ENCODE results near the gene CREB3L1.

CREB3L1 gene

GRCh38 chr11:46270684-46271083 is 6.8 kb upstream of the CREB3L1 start:
- CTCF ChIA-PET = interaction anchor here (4.0 to 5.2 kb wide), 2 partner anchors 26 to 37 kb away, joined by 26 to 27 read pairs; no protein-coding TSS in a partner anchor

GRCh38 chr11:46271407-46271806 is 6.1 kb upstream of the CREB3L1 start:
- ChIA-PET CTCF (interaction anchor here (1.2 to 5.2 kb wide), 6 partner anchors 8 to 41 kb away, joined by 3 to 33 read pairs (median 20); no protein-coding TSS in a partner anchor), POLR2A (interaction anchor here (1.0 to 1.7 kb wide), 2 partner anchors 23 to 24 kb away, joined by 5 read pairs; no protein-coding TSS in a partner anchor)
- no peak for DNase-seq (ENCODE audit: low read depth, low spot score)
- no peak overlapping the region for H3K4me3 ChIP-seq (ENCODE audit: low read depth, low read length)
- TF ChIP-seq CTCF (IDR thresholded peaks at IDR 0.05; ENCODE audit: insufficient read depth, low read length, missing control alignments) = no peak

More at GRCh38 chr11:46270684-46271083, 6.8 kb upstream of the CREB3L1 start:
- no peak for DNase-seq (ENCODE audit: low read depth, low spot score)
- POLR2A ChIA-PET = interaction anchor here (1.0 kb wide), 1 partner anchor 22 kb away, joined by 5 read pairs; no protein-coding TSS in a partner anchor
- no peak for TF ChIP-seq CTCF (IDR thresholded peaks at IDR 0.05; ENCODE audit: insufficient read depth, low read length, missing control alignments)
- no peak overlapping the region for H3K4me3 ChIP-seq (ENCODE audit: low read depth, low read length)

- no peak overlapping the region for H3K4me3 ChIP-seq (ENCODE audit: low read depth, low read length)
- TF ChIP-seq CTCF (IDR thresholded peaks at IDR 0.05; ENCODE audit: insufficient read depth, low read length, missing control alignments) = no peak
- POLR2A ChIA-PET = interaction anchor here (1.0 to 1.7 kb wide), 8 partner anchors 9 to 56 kb away, joined by 3 to 16 read pairs (median 6); no protein-coding TSS in a partner anchor
Observed at GRCh38 chr11:46271875-46272815, 5.3 kb upstream of the CREB3L1 start.

GRCh38 chr11:46272816-46273427 is 4.5 kb upstream of the CREB3L1 start:
- ChIA-PET CTCF (interaction anchor here (0.9 to 5.2 kb wide), 12 partner anchors 8 to 74 kb away, joined by 3 to 33 read pairs (median 4); partner anchors contain the start of gene DGKZ), POLR2A (interaction anchor here (1.0 to 1.7 kb wide), 7 partner anchors 8 to 55 kb away, joined by 3 to 16 read pairs (median 7); no protein-coding TSS in a partner anchor)
- no peak overlapping the region for H3K4me3 ChIP-seq (ENCODE audit: low read depth, low read length)
- no peak for DNase-seq (ENCODE audit: low read depth, low spot score)
- no peak for TF ChIP-seq CTCF (IDR thresholded peaks at IDR 0.05; ENCODE audit: insufficient read depth, low read length, missing control alignments)

More at GRCh38 chr11:46271875-46272815, 5.3 kb upstream of the CREB3L1 start:
- CTCF ChIA-PET = interaction anchor here (1.0 to 5.2 kb wide), 12 partner anchors 8 to 75 kb away, joined by 3 to 33 read pairs (median 4); partner anchors contain the start of gene DGKZ
- DNase-seq (ENCODE audit: low read depth, low spot score) = no peak

GRCh38 chr11:46273511-46274205 is 3.8 kb upstream of the CREB3L1 start:
- DNase-seq (ENCODE audit: low read depth, low spot score) = no peak
- no peak overlapping the region for H3K4me3 ChIP-seq (ENCODE audit: low read depth, low read length)
- TF ChIP-seq CTCF (IDR thresholded peaks at IDR 0.05; ENCODE audit: insufficient read depth, low read length, missing control alignments) = no peak
- POLR2A ChIA-PET = interaction anchor here (1.0 to 1.7 kb wide), 4 partner anchors 17 to 35 kb away, joined by 7 to 16 read pairs (median 8); no protein-coding TSS in a partner anchor
- CTCF ChIA-PET = interaction anchor here (0.9 to 5.2 kb wide), 10 partner anchors 9 to 39 kb away, joined by 3 to 33 read pairs (median 4); no protein-coding TSS in a partner anchor
